OCI-M1 (cell line): ENCODE measurements around the gene RPS14.
"Not testable (repeated sequence)": the region's sequence is repeated elsewhere in the genome, so short reads cannot be mapped to it uniquely, and the experiment has no call there.

ENCODE experiments used
- DNase-seq: peaks from one replicate; lab custom pipeline; 2025; lab: John Stamatoyannopoulos, UW

The RPS14 gene

DNA sequence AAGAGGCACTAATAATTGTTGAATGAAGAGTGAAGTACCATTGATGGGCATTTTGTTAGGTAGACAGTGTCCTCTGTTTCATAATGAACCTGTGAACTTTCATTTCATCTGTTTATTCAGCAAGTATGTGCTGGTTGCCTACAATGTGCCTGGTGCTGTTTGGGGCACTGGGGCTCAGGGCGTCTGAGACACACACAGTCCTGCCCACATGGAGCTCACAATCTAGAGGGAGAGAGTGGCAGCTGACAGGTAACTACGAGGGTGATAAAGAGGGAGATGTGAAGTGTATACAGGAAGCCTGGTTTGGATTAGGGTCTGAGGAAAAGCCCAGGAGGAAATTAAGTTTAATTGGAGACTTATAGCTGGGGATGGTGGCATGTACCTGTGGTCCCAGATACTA is 29.9 kb upstream of the RPS14 start:
- no peak for DNase-seq

DNA sequence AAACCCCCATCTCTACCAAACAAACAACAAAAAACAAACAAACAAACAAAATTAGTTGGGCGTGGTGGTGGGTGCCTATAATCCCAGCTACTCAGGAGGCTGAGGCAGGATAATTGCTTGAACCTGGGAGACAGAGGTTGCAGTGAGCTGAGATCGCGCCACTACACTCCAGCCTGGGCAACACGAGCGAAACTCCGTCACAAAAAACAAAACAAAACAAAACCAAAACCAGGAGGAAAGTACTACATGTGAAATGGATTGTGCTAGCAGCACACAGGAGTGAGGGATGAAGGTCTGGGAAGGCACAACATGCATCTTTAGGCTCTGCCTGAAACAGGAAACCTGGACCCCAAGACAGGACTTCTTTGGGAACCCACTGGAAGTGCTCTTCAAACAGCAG is 27.0 kb upstream of the RPS14 start:
- not testable (repeated sequence) for DNase-seq

DNA sequence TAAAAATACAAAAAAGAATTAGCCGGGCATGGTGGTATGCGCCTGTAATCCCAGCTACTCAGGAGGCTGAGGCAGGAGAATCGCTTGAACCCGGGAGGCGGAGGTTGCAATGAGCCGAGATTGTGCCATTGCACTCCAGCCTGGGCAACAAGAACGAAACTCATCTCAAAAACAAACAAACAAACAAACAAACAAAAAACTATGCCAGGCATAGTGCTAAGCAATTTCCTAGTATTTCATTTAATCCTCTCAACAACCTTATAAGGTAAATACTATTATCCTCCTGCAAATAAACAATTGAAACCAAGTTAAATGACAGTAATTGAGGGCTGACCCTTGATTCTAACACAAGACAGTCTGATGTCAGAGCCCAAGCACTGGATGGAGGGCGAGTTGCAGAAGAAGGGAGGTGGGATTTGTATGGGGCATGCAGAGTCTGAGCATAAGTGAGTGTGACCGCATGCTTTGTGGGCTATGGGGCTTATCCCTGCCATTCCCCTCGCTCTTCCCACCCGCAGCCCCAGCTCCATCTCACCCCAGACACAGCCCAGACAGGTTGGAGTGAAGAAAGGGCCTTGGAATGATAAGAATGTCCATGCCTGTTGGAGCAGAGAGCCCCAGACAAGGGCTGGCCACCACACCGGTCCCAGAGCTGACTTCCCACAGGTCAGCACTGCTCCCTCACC is 24.3 kb upstream of the RPS14 start:
- DNase-seq = no peak

DNA sequence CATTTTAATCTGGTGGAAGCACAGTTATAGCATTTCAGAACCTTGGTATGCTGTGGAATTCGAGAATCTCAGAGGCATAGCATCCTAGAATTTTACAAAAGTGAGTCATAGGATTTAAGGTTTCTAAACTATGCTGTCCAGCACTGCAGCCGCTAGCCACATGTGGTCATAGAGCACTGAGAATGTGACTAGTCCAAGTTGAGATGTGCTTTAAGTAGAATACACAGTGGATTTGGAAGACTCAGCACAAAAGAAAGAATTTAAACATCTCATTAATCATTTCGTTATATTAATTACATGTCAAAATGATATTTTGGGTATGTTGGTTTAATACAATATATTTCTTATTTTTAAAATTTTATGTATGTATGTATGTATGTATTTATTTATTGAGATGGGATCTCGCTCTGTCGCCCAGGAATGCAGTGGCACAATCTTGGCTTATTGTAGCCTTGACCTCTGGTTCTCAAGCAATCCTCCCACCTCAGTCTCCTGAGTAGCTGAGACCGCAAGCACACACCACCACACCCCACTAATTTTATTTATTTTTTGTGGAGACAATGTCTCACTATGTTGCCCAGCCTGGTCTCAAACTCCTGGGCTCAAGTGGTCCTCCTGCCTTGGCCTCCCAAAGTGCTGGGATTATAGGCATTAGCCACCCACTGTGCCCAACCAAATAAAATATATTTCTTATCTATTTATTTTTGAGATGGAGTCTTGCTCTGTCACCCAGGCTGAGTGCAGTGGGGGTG is 20.4 kb upstream of the RPS14 start:
- no peak for DNase-seq

DNA sequence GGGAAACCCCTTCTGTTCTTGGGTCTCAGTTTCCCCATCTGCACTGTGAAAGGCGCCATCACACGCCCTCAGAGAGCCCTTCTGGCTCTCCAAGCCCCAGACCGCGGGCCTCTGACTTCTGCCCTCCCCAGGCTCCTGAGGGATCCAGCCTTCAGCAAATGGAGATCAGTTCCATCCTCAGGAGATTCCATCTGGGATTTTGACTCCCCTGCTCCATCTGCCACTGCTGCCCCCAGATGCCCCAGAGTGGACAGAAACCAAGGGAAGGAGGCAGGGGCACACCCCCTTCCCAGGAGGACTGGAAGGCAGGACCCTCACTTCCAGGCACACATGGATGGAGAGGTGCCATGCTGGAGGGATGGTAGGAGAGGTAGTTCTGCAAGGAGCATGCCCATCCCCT is 18.7 kb upstream of the RPS14 start:
- DNase-seq = no peak

DNA sequence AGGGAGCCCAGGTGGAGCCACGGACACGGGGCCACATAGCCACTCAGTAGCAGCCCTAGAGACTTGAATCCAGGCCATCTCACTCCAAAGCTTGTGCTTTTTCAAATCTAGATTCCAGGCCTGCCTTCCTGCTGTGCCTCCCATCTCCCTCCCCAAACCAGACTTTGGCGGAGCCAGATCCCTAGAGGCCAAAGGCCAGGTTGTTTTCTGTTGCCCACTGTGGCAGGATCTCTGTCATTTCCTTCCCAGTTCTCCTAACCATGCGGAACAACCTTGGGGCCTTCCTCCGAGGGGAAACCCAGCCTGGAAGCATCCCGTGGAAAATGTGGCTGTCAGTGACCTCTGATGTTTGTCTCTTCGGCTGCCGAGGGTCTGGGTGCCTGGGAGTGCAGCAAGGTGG is 16.4 kb upstream of the RPS14 start:
- no peak for DNase-seq

DNA sequence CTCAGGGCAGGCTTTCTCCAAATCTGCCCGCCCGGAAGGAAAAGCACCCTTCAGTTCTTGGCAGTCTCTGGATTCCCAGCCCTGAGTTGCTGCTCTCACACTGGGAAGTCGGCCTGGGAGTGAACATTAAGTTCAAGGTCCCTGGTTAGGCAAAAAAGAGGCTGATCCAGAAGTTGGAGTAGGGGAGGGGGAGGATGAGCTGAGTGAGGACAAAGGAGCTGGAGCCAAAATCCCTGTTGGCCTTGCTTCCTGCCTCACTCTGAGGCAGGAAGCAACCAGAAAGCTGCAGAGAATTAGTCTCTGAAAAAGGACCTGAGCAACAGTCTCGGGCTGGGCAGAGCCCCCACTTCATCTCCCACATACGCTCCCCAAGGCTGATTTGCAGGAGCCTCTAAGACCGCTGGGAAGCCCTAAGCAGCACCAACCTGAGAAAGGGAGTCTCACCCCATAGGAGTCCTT is 15.0 kb upstream of the RPS14 start:
- DNase-seq = no peak

DNA sequence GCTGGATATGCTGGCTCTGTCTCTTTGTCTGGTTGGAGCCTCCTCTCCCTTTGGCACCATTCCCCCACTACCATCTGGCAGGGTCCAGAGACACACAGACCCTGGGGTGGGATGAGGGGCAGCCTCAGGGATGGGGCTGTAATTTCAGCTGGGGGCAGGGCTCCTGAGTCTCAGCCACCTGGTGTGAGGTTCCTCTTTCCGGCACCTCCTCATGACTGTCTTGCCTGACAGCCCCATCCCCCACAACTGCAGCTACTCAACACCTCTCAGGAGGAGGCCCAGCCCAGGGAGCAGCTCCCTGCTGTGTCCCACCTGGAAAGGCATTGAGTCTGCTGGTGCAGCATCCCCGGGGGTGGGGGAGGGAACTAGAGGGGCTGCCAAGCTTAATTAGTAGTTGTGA is 11.7 kb upstream of the RPS14 start:
- DNase-seq = peak; percentile 60

DNA sequence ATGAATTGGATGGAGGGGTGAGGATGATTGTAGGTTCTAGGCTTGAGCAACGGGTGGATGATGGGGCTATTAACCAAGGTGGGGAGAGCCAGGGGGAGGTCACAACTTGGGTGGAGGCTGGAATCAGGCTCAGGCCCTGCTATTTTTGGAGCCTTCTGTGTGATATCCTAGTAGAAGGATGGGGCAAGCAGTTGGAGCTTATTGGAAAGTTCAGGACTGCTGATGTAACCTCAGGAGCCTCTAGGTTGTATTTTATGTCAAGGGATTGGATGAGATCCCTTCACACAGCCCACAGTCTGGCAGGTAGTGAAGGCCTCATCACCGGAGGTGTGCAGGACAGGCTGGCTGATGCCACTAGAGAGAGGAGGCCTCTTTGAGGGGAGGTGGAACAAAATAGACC is 11.2 kb upstream of the RPS14 start:
- DNase-seq = no peak

DNA sequence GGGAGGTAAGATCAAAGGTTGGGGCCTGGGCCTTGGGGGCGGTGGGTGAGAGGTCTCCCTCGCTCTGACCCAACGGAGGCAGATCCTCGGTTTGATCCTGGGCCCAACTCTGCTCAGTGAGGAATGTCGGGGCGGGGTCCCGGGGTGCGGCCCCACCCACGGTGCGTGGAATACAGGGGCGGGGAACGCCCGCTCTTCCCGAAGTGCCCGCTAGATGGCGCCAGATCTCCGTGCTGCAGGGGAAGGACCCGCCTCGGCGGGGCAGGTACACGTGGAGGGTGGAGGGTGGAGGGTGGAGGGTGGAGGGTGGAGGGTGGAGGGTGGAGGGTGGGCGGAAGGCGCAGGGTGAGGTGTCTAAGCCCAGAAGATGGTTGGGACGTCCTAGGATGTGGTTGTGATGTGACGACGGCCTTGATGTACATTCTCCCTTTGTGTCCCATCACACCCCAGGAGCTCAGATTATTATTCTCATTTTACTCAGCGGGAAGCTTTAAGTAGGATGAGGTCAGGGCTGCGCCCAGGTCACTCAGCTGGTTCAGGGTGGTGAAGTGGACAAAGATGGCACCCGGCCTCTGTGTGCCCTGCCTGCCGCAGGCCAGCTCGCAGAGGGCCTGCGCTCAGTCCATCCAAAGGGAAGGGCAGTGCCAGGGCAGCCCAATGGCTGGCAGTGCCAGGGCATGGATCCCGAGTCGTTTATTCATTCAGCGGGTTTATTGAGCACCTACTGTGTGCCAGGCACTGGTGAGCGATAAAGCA is 9.4 kb upstream of the RPS14 start:
- DNase-seq = peak; percentile 85

DNA sequence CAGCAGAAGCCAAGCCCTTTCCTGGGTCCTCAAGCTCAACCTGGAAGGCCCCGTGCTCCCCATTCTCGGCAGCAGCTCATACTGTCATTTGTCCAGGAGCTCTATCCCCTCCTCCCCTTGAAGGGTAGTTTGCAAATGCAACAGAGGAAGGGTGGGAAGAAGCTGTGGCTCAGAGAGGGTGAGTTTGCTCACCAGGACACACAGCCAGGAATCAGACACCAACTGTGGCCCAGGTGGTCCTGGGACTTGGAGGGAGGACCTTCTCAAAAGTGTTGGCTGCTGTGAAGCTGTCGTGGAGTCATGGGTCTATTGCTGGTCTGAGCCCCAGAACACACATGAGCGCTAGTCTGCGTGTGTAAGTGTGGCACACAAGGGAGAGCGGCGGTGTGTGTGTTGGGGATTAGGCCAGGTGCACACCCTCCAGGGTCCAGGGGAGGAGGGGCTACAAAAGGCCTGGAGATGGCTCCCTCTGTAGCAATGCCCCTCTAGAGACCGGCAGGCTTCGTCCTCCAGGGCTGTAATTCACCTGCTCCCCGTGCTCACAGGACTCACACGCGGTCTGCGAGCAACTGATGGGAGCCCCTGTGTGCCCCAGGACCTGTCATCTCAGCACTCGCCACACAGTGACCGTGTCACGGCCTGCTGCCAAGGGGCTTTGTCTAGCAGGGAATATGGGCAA is 8.2 kb upstream of the RPS14 start:
- DNase-seq = no peak

DNA sequence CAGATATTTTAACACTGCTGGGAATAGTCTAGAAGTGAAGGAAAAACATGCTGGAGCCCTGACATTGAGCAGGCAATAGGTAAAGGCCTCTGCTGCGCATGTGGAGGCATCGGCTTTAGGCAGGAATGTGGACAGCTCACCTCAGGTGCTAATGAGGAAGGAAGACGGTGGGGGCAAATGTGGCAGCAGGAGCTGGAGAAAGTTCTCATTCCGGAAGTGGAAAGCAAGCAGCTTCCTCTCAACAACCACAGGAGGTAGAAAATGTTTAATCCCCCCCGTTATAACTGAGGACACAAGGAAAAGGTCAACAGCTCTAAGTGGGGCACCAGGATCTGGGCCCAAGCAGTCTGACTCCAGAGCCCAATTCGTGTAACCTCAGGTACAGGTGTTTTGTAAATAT is 7.6 kb upstream of the RPS14 start:
- DNase-seq = no peak

DNA sequence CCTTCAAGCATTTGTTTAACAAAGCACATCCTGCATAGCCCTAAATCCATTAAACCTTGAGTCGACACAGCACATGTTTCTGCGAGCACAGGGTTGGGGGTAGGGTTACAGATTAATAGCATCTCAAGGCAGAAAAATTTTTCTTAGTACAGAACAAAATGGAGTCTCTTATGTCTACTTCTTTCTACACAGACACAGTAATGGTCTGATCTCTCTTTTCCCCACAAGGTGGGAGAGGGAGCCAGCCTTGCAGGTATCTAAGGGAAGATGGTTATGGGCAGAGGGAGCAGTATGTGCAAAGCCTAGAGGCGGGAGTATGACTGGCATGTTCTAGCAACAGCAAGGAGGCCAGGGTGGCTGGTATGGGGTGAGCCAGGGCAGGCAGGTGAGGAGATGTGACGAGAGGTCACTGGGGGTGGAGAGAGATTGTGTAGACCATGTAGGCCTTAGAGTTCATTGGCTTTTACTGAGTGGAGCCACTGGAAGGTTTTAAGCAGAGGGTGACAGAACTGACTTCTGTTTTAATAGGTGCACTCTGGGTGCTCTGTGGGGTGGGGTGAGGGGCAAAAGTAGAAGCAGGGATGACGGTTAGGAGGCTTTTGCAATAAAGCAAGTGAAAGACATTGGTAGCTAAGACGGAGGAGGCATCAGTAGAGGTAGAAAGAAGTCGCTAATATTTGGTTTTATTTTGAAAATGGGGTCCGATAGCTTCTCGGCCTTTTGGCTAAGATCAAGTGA is 5.1 kb upstream of the RPS14 start:
- no peak for DNase-seq

DNA sequence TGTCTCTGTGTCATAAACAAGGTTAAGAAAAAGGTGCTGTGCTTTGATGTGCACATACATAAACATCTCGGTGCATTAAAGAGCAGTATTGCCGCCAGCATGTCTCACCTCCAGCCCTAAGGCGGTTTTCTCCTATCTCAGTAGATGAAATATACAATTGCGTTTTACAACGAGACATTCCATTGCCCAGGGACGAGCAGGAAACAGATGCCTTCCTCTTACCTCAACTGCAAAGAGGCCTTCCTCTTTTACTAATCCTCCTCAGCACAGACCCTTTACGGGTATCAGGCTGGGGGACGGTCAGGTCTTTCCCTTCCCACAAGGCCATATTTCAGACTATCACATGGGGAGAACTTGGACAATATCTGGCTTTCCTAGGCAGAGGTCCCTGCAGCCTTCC is 4.5 kb upstream of the RPS14 start:
- DNase-seq = not testable (repeated sequence)

DNA sequence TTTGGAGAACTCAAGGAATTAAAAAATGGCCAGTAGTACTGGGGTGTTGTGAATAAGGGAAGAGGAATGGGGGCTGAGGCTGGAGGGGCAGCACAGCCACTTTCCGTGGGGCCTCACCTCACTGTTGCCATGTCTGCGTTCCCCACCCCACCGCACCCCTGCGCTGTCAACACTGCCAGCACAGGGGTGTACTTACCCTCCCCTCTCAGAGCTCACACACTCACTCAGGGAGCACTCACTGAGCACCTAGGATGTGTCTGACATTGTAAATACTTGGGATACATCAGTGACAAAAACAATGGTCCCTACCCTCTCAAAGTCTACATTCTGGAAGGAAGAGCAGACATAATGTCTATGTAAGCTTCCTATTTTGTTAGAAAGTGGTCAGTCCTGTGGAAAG is 3.4 kb upstream of the RPS14 start:
- no peak for DNase-seq

DNA sequence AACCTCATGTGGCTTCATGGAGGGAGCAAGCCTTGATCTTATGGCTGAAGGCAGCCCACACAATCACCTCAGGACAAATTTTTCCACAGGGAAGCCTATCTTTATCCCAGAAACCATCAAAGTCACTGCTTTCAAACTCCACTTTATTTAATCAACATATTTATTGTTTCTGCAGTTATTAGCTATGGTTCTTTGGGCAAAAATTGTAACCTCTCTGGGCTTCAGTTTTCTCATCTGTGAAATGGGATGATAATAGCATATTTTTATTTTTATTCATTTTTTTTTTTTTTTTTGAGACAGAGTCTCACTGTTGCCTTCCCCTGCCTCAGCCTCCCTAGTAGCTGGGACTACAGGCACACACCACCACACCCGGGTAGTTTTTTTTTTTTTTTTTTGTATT is 2.1 kb upstream of the RPS14 start:
- DNase-seq = no peak

DNA sequence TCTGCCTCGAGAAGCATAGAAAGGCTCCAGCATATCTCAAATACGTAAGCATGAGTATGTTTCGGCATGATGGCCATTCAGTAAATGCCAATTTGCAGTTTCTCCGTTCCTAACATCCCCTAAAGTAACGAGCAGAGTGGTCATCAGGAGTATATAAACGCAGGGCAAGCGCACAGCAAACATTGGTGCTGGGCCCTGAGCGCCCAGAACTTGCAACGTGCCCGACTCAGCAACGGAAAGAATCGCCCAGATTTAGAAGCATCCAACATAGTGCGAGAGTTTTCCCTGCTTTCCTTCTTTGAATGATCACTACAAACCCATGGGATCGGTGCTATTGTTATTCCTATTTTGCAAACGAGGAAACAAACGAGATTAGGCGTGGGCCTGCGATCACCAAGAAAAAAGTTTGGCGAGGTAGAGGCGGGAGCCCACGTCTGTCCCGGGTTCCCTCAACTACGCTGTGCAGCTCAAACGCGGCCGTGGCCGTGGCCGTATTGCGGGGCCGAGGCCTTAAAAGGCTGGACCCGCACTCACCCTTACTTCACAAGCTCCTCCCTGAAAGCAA is 505 bp downstream of the RPS14 start:
- no peak for DNase-seq

DNA sequence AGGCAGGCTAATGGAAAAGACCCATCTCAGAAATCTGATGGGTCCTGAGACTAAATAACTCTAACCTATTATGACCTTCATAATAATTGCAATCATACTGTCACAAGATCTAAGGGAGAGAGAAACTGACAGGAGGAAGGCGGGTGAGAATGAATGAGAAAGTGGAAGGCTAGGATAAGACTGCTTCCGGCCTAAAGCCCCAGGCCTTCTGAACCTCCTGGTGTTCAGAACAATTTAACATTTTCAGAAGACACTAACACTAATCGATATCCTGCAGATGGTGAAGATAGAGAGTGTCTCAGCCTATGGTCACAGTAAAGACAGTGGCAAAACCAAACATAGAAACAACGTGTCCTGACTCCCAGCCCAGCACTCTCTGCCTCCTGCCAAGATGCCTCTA is 1.2 kb downstream of the RPS14 start:
- DNase-seq = peak; percentile 42

DNA sequence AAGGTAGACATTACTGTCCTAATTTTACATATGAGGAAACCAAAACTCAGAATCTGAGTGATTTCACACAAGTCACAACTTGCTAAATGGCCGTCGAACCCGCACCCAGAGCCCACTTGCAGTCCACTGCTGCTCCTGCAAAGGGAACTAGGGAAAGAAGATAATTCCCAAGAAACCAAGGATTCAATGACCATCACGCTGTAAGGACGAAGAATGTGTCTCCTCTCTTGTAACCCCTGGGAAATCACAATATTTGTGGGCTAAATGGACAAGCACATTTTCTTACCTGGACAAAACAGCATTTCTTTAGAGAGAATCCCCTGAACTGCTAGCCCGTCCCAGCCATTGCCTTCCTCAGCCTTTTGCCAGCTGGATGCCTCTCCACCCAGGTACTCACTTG is 2.4 kb downstream of the RPS14 start:
- DNase-seq = no peak

DNA sequence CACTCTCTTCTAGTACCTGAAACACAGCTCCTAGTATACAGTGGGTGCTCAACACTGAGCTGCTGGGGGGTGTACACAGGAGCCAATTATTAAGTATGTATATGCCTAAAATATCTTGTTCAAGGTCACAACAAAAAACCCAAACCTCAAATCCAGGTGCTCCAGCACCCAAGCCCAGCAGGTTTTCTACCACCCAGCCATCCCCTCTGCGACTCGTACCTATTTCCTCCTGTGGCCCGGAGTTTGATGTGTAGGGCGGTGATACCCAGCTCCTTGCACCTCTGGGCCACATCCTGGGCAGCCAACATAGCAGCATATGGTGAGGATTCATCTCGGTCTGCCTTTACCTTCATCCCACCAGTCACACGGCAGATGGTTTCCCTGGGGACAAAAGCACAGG is 3.0 kb downstream of the RPS14 start:
- no peak for DNase-seq

DNA sequence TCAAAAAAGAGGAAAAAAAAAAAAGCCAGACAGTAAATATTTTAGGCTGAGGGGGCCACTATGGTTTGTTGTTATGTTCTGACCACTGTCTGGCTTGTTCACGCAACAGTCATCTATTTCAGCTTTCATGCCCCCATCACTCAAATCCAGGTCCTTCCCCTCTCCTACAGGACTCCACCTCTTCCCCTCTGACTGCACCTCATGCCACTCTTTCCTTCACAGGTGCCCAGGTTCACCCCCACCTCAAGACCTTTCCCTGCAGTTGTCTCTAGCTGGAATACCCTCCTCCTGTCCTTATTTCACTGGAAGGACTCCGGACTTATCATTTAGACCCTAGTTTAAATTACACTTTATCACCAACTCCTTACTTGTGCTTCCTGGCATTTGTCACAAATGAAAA is 3.5 kb downstream of the RPS14 start:
- no peak for DNase-seq
